Thyroid gland (tissue), 4 donors: ENCODE data around the gene CAMK2G.

ENCODE experiments used
- POLR2A ChIP-seq, 2 donors: fragments of 450-650 bp; IDR thresholded peaks; one replicate each; pipeline ENCODE4 v1.6.1; 2017; ENCODE audit warnings: antibody characterized with exemption in 2 of 2, mild to moderate bottlenecking in 2 of 2, moderate library complexity in 1 of 2
- TF ChIP-seq, protein P1 (sequence below), 6 experiments: fragments of 200-600 bp in 3 of 6; fragments of 450-650 bp in 3 of 6; sonication (generic) in 3 of 6; IDR thresholded peaks; one replicate each; pipeline ENCODE4 v1.5.1; 2016 to 2019; ENCODE audit warnings: antibody characterized with exemption in 6 of 6, mild to moderate bottlenecking in 2 of 6, inconsistent platforms in 1 of 6, moderate library complexity in 1 of 6

DNA sequence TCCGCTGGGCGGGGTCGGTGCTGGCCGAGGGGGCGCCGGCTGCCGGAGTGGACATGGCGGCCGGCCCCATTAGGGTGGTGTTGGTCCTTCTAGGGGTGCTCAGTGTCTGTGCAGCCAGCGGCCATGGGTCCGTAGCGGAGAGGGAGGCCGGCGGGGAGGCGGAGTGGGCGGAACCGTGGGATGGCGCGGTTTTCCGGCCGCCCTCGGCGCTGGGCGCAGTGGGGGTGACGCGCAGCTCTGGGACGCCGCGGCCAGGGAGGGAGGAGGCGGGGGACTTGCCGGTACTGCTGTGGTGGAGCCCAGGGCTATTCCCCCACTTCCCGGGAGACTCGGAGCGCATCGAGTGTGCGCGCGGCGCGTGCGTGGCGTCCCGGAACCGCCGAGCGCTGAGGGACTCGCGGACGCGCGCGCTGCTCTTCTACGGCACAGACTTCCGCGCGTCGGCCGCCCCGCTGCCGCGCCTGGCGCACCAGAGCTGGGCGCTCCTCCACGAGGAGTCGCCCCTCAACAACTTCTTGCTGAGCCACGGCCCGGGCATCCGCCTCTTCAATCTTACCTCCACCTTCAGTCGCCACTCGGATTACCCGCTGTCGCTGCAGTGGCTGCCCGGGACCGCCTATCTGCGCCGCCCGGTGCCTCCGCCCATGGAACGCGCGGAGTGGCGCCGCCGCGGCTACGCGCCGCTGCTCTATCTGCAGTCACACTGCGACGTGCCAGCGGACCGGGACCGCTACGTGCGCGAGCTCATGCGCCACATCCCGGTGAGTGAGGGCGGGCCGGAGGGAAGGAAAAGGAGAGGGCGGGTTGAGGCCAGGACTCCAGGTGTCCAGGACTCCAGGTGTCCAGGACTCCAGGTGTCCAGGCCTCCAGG lies 101.8 kb downstream of the CAMK2G start:
- TF ChIP-seq, protein P1, sequence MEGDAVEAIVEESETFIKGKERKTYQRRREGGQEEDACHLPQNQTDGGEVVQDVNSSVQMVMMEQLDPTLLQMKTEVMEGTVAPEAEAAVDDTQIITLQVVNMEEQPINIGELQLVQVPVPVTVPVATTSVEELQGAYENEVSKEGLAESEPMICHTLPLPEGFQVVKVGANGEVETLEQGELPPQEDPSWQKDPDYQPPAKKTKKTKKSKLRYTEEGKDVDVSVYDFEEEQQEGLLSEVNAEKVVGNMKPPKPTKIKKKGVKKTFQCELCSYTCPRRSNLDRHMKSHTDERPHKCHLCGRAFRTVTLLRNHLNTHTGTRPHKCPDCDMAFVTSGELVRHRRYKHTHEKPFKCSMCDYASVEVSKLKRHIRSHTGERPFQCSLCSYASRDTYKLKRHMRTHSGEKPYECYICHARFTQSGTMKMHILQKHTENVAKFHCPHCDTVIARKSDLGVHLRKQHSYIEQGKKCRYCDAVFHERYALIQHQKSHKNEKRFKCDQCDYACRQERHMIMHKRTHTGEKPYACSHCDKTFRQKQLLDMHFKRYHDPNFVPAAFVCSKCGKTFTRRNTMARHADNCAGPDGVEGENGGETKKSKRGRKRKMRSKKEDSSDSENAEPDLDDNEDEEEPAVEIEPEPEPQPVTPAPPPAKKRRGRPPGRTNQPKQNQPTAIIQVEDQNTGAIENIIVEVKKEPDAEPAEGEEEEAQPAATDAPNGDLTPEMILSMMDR (IDR thresholded peaks at IDR 0.05), result peak in 1 of 6 experiments; percentile 5
- TF ChIP-seq POLR2A (IDR thresholded peaks at IDR 0.05), result peak; percentile 60 to 89
